Inflammatory macrophage treated with lipopolysaccharide for 4 hours (primary cell): ENCODE measurements around the gene DCDC2C.

Source experiments
- DNase-seq: peaks from one replicate; pipeline ENCODE4 v3.0.0-alpha.2; 2020

DCDC2C gene

DNA sequence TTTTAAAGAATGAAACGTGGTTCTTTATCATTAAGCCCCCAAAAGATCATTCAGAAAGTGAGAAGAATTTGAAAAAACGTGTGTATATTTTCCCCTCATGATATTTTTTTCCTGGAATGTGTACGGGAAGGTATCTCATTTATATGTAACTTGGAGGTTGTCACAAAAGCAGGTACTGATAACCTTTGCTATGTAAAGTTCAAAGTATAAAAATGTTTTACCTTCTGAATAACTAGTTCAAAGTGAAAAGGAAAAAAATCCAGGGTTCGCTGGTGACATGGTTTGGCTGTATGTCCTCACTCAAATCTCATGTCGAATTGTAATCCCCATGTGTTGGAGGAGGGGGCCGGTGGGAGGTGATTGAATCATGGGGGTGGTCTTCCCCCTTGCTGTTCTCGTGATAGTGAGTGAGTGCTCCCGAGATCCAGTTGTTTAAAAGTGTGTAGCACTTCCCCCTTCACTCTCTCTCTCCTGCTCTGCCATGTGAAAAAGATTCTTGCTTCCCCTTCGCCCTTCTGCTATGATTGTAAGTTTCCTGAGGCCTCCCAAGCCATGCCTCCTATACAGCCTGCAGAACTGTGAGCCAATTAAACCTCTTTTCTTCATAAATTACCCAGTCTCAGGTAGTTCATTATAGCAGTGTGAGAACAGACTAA lies 144.2 kb downstream of the DCDC2C start:
- no peak for DNase-seq

DNA sequence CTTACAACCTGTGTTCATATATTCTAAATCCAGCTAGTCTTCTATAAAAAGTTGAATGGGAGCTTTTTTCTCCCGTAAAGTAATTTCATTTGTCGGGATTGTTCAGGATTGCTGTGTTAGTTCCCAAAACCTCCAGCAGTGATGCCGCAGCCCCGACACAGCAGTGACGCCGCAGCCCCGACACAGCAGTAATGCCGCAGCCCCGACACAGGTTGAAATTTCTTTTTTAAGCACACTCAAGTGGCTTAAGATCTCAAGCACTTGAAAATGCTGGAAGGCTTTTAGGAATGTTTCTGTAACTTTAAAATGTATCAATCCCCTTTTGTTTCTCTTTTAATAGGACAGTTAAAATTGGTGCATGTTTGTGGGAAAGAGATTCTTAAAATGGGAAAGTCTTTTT lies 145.4 kb downstream of the DCDC2C start:
- no peak for DNase-seq

DNA sequence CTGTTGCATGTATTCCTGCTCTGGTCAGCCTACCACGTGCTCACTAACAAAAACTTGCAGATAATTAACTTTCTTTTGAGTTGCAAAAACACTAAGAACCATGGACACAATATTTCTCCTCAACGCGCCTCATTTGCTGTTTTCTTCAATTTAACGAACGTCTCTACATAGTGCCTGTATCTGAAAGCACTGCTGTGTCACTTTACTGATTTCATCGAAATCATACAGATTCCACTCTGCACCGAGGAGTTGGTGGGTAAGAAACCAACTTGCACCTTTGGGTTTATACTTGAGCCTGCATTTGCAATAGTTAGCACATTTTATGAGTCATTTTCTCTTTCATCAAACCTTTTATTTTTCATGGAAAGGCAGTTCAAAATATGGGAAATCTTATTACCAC lies 145.8 kb downstream of the DCDC2C start:
- no peak for DNase-seq

DNA sequence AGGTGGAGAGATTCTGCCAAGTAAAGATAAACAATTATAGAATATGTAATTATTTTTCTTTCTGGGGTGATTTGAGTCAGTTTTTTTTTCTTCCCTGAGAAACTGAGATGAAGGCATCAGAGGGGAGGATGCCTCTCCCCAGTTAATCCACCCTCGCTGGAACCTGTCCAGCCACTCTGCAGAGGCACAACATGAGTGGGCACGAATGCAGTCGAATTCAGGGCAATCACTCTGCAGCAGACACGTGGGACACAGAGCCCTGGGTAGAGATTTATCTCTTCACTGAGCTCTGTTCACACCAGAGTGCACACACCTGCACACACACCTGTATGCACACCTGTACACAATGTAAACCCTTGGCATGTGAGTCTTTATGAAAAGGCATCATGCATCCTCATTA lies 154.2 kb downstream of the DCDC2C start:
- no peak for DNase-seq

DNA sequence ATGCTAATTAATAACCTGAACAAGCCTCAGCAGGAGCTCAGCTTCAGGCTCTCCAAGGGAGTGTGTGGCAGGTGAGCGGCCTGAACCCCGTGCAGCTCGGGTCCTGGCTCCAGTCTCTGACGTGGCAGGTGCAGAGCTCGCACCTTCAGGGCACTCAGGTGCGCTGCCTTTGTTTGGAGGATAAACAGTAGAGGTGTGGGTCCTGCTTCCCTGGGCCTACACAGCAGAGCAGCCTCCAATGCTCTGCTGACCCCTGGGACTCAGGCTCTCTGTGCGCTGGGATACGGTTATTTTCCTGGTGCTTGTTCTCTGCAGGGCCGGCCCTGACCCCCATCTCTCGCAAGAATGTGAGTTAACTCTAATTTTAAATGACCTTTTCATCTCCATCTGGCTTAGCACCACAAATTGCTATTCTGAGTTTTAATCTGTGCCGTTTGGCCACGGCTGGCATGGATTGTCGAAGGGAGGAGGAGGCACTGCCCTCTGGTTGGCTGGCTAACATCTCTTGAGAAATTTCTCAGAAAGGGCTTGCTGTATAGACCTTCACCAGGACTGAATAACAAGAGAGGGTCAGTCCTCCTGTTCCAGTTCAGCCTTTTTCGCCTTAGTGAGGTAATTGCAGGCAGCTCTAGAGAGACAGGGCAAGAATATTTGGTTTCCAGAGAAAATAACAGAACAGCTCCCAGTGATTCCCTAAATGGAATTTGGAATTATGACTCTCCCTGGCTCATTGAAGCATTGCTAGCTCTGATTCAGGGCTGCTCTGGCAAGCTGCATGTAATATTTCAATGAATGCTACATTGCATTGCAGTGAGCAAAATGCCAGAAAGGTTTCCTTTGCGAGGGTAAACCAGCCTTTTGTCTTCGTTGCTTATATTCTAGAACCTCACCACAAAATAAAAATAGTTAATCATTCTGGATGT lies 161.8 kb downstream of the DCDC2C start:
- DNase-seq: no peak

DNA sequence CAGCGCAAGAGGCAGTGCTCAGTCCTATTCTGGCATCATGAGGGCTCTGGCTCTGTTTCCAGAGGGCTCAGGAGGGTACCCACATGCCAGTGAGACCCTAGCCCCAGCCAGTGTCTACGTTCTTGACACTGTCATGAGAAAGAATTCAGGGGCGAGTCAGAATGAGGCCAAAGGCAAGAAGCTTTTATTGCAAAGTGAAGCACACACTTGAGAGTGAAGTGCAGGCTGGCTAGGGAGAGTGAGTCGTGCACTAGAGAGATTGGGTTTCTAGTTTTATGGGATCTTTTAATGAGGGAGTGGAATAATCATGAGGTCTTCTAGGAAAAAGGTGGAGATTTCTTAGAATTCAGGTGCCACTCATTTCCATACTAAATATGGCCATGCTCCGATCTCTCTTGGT lies 164.1 kb downstream of the DCDC2C start:
- no peak for DNase-seq

DNA sequence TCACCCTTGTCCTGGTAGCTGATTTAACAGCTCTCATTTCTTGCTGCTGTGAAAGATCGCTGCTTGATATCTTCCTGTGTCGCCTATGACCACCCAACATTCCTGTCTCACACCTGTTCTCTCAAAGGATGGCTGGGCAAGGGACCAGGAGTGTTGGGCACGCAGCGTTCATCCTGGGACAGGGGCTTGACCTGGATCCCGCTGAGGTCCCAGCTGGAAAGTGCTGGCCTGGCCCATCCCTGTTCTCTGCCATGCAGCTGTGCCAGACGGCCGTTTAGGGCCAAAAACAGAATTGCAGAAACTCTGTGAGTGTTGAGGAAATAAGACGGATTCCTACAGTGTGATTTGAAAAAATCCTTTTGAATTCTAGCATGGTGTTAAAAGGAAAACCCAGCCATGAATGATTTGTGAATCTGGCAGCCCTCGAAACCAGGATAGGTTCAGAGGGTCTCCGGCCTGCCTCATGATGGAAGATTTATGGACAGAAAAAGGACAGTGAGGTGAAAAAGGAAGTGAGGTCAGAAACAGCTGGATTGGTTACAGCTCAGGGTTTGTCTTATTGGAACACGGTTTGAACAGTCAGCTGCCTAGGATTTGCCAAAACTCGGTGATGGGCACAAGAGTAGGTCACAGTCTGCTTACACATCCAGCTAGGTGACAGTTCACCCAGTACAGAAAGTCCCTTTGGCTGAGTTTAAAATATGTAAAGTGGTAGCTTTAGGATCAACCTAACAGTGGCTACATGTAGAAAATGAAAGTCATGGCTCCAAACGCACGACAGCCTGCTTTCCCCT lies 164.8 kb downstream of the DCDC2C start:
- no peak for DNase-seq

DNA sequence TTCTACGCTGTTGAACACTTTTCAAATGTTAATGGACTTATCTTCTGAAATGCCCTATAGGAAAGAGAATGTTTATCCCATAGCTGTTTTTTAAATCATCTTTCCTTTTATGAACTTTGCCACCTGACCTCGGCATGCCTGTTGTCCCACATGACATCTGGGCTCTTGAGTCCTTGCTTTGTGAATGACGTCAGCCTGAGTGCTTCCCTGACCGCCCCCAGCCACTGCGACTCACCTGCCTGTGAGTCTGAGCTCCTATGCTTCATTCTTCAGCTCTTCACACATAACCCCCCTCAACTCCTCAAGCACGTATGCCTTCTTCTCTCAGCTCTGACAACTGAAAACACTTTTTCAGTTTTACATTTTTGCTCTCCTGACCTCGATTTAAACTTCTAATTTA lies 166.8 kb downstream of the DCDC2C start:
- no peak for DNase-seq

DNA sequence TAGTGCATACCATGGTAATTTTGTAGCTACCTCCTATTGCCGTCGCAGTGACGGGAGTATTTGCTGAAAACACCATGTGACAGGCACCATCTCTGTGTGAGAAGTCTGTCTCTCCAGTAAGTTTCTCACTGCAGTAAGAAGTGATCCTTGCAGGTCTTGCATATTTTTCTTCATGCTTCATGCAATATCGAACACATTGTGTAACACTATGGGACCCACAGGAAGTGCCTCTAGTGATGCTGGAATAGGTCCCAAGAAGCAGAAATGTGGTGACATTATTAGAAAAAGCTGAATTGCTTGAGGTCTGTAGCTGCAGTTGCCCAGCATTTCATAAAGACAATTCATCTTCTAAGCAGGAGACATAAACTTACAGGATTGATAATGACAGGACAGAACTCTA lies 167.6 kb downstream of the DCDC2C start:
- DNase-seq: no peak

DNA sequence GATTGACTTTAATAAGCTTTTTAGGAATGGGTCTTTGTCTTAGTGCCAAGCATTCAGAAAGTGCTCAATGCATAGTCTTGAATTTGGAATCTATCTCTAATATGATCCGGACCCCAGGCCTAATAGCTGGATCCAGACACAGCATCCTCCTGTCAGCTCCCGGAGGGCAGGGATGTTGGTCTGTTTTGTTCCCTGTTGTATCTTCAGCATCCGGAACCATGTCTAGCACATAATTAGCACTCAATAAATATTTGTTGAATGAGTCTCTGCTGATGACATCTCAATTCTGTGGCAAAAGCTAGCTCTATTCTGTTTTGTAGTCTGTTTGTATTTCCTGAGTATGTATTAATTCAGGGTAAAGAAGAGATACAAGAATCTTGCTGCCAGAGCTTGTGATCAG lies 169.1 kb downstream of the DCDC2C start:
- DNase-seq: no peak

DNA sequence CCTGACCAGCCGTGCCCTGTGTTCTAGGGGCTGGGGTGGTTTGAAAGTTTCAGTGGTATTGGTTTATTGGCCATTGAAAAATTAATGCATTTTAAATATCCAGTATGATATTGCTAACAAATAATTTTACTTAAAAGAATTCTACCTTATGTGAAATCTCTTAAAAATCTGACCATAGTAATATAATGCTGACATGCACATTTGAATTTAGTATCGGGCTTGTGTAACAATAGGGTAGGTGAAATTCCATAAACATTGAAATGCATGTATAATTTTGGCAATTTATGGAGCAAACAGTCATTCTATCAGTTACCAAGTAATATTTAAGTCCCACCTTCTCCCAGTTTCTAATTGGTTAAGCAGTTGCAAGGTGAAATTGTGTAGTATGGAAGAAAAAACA lies 170.5 kb downstream of the DCDC2C start:
- DNase-seq: no peak

DNA sequence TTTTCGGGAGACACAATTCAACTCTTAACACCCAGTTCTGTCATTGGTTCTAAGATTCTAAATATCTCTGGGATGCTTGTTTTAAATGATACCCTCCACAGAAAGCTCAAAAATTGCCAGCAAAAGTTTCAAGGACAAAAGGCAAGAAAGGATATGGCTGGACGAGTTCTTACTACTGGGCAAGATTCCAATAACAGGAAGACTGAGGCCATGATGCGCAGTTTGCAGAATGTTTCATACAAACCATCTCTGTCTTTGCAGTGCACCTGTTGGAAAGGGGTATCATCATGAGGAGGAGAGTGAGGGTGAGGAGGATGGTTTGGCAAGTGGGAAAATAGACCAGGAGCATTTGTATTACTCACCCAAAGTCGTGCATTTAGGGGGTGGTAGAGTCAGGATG lies 172.8 kb downstream of the DCDC2C start:
- DNase-seq: no peak

DNA sequence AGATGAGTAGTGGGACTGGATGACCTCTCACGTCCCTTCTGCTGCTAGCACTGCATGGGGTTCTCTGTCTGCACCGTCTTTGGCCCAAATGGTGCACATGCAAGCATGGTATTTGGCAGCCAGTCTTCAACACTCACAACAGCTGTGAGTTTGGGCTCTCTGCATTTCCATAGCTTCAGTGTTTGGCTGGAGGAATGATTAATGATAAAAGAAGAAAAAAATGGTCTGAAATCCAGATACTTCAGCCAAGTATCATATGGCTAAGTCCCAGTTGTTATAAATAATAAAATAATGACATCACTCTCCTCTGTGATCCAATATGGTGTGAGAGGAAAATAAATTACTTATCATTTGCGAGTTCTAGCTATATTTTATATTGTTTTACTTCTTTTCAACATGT lies 173.3 kb downstream of the DCDC2C start:
- DNase-seq: no peak

DNA sequence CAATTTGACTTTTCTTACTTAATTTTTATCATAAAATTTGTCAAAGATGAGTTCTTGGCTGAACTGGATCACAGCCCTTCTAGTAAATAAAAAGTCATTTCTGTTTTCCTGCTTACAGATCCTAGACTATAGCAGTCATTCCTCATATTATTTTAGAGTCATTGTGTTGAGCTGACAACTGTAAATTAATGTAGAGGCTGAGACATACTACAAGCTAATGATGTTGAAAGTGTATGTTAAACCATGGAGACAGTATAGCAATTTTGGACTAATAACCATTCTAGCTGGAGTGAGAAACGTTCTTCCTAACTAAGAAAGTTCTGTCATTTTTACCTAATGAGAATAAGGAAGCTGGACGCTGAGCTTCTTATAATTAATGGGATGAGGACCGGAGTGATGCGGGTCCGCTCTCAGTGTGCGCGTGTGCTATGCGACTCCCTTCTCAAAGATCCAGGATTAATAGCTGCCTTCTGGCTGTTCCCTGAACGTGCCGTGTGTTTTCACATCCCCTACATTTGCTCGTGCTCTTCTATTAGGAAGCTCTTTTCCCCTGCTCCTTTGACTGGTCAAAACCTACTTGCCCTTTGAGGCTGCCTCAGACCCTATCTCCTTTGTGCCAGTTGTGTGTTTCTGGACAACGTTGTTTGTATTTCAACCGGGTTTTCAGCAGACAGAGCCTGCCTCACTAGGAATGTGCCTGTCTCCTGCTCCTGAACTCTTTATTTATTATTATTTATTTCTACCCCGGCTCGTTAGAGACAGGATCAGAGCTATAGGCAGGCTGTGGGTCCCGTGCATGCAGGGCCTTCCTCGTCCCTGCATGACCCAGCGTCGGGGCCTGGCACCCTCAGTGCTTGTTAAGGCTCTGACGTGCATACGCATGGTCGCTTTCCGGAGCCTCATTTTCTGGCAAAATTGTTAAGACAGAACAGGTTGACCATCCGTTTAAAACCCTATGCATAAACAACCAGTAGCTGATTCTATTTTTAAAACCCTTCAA lies 182.6 kb downstream of the DCDC2C start:
- DNase-seq: no peak

DNA sequence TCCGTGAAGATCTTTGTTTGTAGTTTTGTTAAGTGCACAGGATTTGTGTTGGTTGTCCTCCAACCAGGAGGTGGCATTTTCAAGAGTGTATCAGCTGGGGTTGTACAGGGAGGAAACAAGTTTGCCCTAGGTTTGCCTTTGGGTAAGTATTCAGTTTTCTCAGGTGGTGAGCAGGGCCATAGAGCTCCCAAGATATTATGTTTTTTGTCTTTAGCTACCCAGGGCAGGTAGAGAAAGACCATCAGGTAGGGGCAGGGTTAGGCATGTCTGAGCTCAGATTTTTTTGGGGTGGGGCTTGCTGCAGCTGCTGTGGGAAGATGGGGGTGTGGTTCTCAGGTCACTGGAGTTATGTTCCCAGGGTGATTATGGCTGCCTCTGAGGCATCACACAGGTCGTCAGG lies 191.6 kb downstream of the DCDC2C start:
- DNase-seq: no peak
